Measurements from ENCODE around the gene KRT4. TPM values are rescaled to one million over a fixed set of nuclear protein-coding genes. Genes with fewer than 3 reads are reported as not detected.

KRT4 gene
- total and polyA plus RNA-seq, 7 donors, result 0.86 to 18.6 TPM; not detected in 5

DNA sequence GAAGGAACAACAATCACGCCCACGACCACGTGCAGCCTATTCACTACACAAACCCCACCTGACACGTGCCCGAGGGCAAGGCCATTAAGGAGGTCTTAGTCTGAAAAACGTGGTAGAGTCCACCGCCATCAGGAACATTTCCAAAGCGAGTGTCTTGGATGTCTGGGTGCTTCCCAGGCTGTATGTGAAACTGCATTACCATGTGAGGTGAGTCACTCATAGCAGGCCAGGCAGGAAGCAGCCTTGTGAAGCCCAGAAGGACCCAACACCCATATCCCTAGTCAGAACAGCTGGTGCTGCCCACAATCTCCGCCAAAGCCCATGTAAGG, 23.5 kb upstream of the KRT4 start:
- WGBS, 2 donors, result 65 to 80% methylated on average over 9 of the region's 9 CpGs
- intact Hi-C loops (cut with DNase I), result no loop called here
- DNase-seq, result no peak
- H3K36me3 ChIP-seq, result no peaks in the 10 kb centered on the region
- no peaks in the 10 kb centered on the region for H3K4me1 ChIP-seq
- H3K27ac ChIP-seq, result no peak overlapping the region
- TF ChIP-seq POLR2AphosphoS5 (IDR thresholded peaks at IDR 0.05), result no peak
- no peak for TF ChIP-seq POLR2A (IDR thresholded peaks at IDR 0.05)
- TF ChIP-seq, protein P1, sequence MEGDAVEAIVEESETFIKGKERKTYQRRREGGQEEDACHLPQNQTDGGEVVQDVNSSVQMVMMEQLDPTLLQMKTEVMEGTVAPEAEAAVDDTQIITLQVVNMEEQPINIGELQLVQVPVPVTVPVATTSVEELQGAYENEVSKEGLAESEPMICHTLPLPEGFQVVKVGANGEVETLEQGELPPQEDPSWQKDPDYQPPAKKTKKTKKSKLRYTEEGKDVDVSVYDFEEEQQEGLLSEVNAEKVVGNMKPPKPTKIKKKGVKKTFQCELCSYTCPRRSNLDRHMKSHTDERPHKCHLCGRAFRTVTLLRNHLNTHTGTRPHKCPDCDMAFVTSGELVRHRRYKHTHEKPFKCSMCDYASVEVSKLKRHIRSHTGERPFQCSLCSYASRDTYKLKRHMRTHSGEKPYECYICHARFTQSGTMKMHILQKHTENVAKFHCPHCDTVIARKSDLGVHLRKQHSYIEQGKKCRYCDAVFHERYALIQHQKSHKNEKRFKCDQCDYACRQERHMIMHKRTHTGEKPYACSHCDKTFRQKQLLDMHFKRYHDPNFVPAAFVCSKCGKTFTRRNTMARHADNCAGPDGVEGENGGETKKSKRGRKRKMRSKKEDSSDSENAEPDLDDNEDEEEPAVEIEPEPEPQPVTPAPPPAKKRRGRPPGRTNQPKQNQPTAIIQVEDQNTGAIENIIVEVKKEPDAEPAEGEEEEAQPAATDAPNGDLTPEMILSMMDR (IDR thresholded peaks at IDR 0.05), result no peak
- no peak for TF ChIP-seq EP300 (IDR thresholded peaks at IDR 0.05)
- no peak overlapping the region for H3K4me3 ChIP-seq
- no peaks in the 10 kb centered on the region for H3K27me3 ChIP-seq
- H3K9me3 ChIP-seq, result no peaks in the 10 kb centered on the region

DNA sequence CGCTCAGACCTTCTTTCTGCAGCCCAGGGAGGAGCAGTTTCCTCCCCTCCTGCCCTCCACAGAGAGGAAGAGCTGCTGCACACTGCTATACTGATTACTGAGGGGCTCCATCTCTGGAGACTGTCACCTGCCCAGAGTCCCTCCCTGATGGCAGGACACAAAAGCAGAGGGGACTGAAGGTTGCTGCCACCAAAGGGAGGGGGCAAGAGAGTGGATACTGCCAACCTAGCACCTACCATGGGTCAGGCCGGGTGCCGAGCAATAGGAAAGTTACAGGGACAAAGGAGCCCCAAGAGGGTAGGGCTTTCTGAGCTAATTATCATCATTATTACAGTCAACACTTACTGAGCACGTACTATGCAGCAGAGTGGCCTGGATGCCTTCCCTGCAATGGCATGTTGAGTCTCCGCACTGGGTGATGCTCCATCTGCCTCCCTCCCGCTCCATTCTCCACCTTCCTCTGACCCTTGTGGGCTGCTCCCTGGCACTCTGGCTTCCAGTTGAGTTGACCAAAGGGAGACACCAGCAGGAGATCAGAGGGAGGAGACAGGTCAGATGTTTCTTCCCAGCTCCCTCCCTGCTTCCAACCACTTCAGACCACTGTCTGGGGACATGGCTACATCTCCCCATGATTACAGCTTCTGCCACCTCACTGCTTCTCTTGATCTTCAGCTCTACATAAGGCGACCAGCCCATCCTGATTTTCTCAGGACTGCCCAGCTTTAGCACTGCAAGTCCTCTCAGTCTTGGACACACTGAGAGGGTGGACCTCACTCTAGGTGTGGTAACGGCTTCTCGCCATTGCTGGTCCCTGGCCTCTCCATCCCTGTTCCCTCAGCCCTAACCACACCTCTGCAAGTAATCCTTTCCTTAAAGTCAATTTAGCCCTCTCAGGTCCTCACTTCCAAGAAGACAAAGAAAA, 22.8 kb upstream of the KRT4 start:
- Histone ChIP-seq H3K9me3 (no peaks in the 10 kb centered on the region), H3K4me3 (no peak overlapping the region), H3K36me3 (no peaks in the 10 kb centered on the region), H3K27me3 (no peaks in the 10 kb centered on the region), H3K4me1 (no peaks in the 10 kb centered on the region), H3K27ac (no peak overlapping the region)
- TF ChIP-seq, protein P1 (IDR thresholded peaks at IDR 0.05), result no peak
- TF ChIP-seq POLR2AphosphoS5 (IDR thresholded peaks at IDR 0.05) (no peak), POLR2A (IDR thresholded peaks at IDR 0.05) (no peak), EP300 (IDR thresholded peaks at IDR 0.05) (no peak)
- intact Hi-C loops (cut with DNase I), result no loop called here
- WGBS, 2 donors, result 86% methylated on average over 9 of the region's 9 CpGs
- DNase-seq, result no peak

GRCh38 chr12:52836042-52836466, 22.1 kb upstream of the KRT4 start:
- intact Hi-C loops (cut with DNase I), result no loop called here
- no peaks in the 10 kb centered on the region for H3K36me3 ChIP-seq
- no peak overlapping the region for H3K27ac ChIP-seq
- no peaks in the 10 kb centered on the region for H3K4me1 ChIP-seq
- no peak for DNase-seq
- no peaks in the 10 kb centered on the region for H3K9me3 ChIP-seq
- H3K27me3 ChIP-seq, result no peaks in the 10 kb centered on the region
- 72 to 78% methylated on average over 7 of the region's 7 CpGs for WGBS, 2 donors
- TF ChIP-seq, protein P1 (IDR thresholded peaks at IDR 0.05), result no peak
- no peak for TF ChIP-seq POLR2A (IDR thresholded peaks at IDR 0.05)
- TF ChIP-seq POLR2AphosphoS5 (IDR thresholded peaks at IDR 0.05), result no peak
- no peak for TF ChIP-seq EP300 (IDR thresholded peaks at IDR 0.05)
- no peak overlapping the region for H3K4me3 ChIP-seq

DNA sequence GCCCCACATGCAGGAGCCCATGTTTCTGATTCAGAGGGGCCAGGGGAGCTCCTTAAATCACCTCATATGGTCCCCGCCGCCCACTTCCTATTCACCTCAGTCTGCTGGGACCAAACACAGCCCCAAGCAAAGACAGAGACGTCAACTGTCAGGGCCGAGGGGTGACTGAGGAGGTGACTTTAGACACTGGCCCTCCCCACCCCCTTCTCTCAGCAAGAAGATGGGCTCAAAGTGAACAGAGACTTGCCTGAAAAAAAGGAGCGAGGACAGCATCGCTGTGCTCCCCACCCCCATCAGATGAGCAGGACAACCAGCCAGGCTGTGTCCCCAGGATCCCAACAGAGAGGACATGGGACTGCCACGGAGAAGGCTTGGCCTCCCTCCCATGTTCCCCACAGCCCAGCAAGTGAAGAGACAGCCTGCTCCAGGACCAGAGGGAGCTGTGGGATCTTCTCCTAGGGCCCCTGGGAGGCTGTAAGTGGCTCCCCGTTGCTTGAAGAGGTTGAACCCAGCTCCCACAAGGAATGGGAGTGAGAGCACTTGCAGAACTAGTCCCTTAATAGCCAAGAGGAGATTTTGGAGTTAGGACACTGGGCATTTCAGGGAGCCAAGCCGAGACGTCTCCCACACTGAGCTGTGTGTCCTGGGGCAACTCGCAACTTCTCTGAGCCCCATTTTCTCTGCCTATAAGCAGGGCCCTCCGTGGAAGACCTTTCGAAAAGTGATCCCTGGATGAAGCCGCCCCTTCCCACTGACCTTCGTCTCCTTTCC, 21.5 kb upstream of the KRT4 start:
- no peak overlapping the region for H3K4me3 ChIP-seq
- H3K9me3 ChIP-seq, result no peaks in the 10 kb centered on the region
- no peak overlapping the region for H3K27ac ChIP-seq
- no peak for DNase-seq
- H3K27me3 ChIP-seq, result no peaks in the 10 kb centered on the region
- H3K36me3 ChIP-seq, result no peaks in the 10 kb centered on the region
- 84 to 86% methylated on average over 15 of the region's 15 CpGs for WGBS, 2 donors
- H3K4me1 ChIP-seq, result no peaks in the 10 kb centered on the region
- intact Hi-C loops (cut with DNase I), result no loop called here
- TF ChIP-seq, protein P1 (IDR thresholded peaks at IDR 0.05), result no peak
- no peak for TF ChIP-seq POLR2AphosphoS5 (IDR thresholded peaks at IDR 0.05)
- no peak for TF ChIP-seq EP300 (IDR thresholded peaks at IDR 0.05)
- TF ChIP-seq POLR2A (IDR thresholded peaks at IDR 0.05), result no peak
